Heart left ventricle (tissue), 13 donors: ENCODE measurements around the gene S100P.

Experiments used
- POLR2A ChIP-seq, 2 donors: fragments of 450-650 bp; IDR thresholded peaks; one replicate each; pipeline ENCODE4 v1.6.1; 2017; ENCODE audit warnings: antibody characterized with exemption in 2 of 2, mild to moderate bottlenecking in 2 of 2, moderate library complexity in 2 of 2
- TF ChIP-seq, protein P1 (sequence below), 12 donors: fragments of 200-600 bp; sonication (generic) in 4 of 12; IDR thresholded peaks; one replicate each; pipeline versions ENCODE4 v1.5.0 to v1.8.0; 2018 to 2022; ENCODE audit warnings: antibody characterized with exemption in 12 of 12, mild to moderate bottlenecking in 5 of 12
- donor health status: ischemic (EF 13 %, LVEDD 7.1; RV severe dilation, severe dysfunction).
- donor health status: DM: no; HTN: yes; CAD: no.
- donor health status: DM: no; HTN: no; CAD: no.
- donor health status: ischemic (EF 25% LVEDD 6.9; RV normal size, moderate dysfunction).
- donor health status: ischemic (EF 25% LVEDD 5.7; RV mildly dilated, moderate dysfunction).
- donor health status: ischemic (EF 35%, LVEDD 5.7; RV mildly dilated, moderate dysfunction).
- donor health status: nonischemic (EF 11% LVEDD 7.7; RV severe dilation, severe dysfunction).
- donor health status: DM: yes; HTN: yes; CAD: no.
- donor health status: PGD.
- donor health status: ischemic (EF 29% LVEDD 5.4; RV normal size, mild dysfunction).
- donor health status: nonischemic (EF 23%, LVEDD 6.1; RV moderate dilation, normal function).

- TF ChIP-seq, protein P1, sequence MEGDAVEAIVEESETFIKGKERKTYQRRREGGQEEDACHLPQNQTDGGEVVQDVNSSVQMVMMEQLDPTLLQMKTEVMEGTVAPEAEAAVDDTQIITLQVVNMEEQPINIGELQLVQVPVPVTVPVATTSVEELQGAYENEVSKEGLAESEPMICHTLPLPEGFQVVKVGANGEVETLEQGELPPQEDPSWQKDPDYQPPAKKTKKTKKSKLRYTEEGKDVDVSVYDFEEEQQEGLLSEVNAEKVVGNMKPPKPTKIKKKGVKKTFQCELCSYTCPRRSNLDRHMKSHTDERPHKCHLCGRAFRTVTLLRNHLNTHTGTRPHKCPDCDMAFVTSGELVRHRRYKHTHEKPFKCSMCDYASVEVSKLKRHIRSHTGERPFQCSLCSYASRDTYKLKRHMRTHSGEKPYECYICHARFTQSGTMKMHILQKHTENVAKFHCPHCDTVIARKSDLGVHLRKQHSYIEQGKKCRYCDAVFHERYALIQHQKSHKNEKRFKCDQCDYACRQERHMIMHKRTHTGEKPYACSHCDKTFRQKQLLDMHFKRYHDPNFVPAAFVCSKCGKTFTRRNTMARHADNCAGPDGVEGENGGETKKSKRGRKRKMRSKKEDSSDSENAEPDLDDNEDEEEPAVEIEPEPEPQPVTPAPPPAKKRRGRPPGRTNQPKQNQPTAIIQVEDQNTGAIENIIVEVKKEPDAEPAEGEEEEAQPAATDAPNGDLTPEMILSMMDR (IDR thresholded peaks at IDR 0.05), result no peak
- TF ChIP-seq POLR2A (IDR thresholded peaks at IDR 0.05), result no peak
Observed at GRCh38 chr4:6694177-6694901, 661 bp downstream of the S100P start.
